ENCODE results near the gene MAP3K12. TPM values are rescaled to one million over a fixed set of nuclear protein-coding genes. Genes with fewer than 3 reads are reported as not detected.
"Not testable (repeated sequence)": the region's sequence is repeated elsewhere in the genome, so short reads cannot be mapped to it uniquely, and the experiment has no call there.

Gene MAP3K12
- total RNA-seq, 2 experiments from 2014 or later: 7.2 to 13.4 TPM

GRCh38 chr12:53443955-53444354 is 55.3 kb downstream of the MAP3K12 start:
- H3K9me2 ChIP-seq (ENCODE audit: insufficient read depth, low read length): no peaks in the 10 kb centered on the region
- no peak overlapping the region for H3K27ac ChIP-seq (ENCODE audit: low read depth, low read length, poor library complexity, severe bottlenecking)
- H3K79me2 ChIP-seq (ENCODE audit: insufficient read depth, low read depth, low read length): peaks cover 26% of the 10 kb centered on the region
- DNase-seq (ENCODE audit: low spot score): no peak
- intact Hi-C loops (cut with micrococcal nuclease; ENCODE audit: unreplicated experiment): no loop called here
- H3K36me3 ChIP-seq (ENCODE audit: insufficient read depth, low read length): peaks cover 54% of the 10 kb centered on the region
- peaks cover 23% of the 10 kb centered on the region for H3K4me1 ChIP-seq (ENCODE audit: insufficient read depth, low read length, poor library complexity, severe bottlenecking)
- ChIA-PET CTCF (ENCODE audit: unreplicated experiment) (no interaction called here), POLR2A (interaction anchor here (0.8 kb wide), 1 partner anchor 22 kb away, joined by 3 read pairs; no protein-coding TSS in a partner anchor)
- H3K4me2 ChIP-seq (ENCODE audit: low read length): peak overlapping the region; percentile 73
- no peak overlapping the region for H2AFZ ChIP-seq (ENCODE audit: low read length)
- BruUV-seq (replicated peaks): no TSS peak
- H4K20me1 ChIP-seq (ENCODE audit: insufficient read depth, low read length): no peaks in the 10 kb centered on the region
- no peaks in the 10 kb centered on the region for H3K9me3 ChIP-seq (ENCODE audit: low read length)
- H3K4me3 ChIP-seq (ENCODE audit: low read depth, low read length, poor library complexity, severe bottlenecking): no peak overlapping the region
- TF ChIP-seq CTCF (conservative IDR thresholded peaks at IDR 0.05; ENCODE audit: low read length) (no peak), EZH2phosphoT487 (IDR thresholded peaks at IDR 0.05; ENCODE audit: borderline replicate concordance, low read depth, low read length) (no peak)

- H4K20me1 ChIP-seq (ENCODE audit: insufficient read depth, low read length): no peaks in the 10 kb centered on the region
- TF ChIP-seq EZH2phosphoT487 (IDR thresholded peaks at IDR 0.05; ENCODE audit: borderline replicate concordance, low read depth, low read length) (no peak), CTCF (conservative IDR thresholded peaks at IDR 0.05; ENCODE audit: low read length) (no peak)
- peak within 1 kb of the TSS; percentile 65 for H3K27ac ChIP-seq (ENCODE audit: low read depth, low read length, poor library complexity, severe bottlenecking)
- H3K4me2 ChIP-seq (ENCODE audit: low read length): peak within 1 kb of the TSS; percentile 74
- H3K4me3 ChIP-seq (ENCODE audit: low read depth, low read length, poor library complexity, severe bottlenecking): peak within 1 kb of the TSS; percentile 99
- H3K9me3 ChIP-seq (ENCODE audit: low read length): no peaks in the 10 kb centered on the region
- ChIA-PET POLR2A (interaction anchor here (0.6 to 1.1 kb wide), 8 partner anchors 12 to 187 kb away, joined by 3 to 5 read pairs (median 3); partner anchors contain the start of genes AAAS and TARBP2), CTCF (ENCODE audit: unreplicated experiment) (interaction anchor here (0.7 kb wide), 2 partner anchors 19 to 117 kb away, joined by 3 to 4 read pairs; no protein-coding TSS in a partner anchor)
- no TSS peak for BruUV-seq (replicated peaks)
- H3K4me1 ChIP-seq (ENCODE audit: insufficient read depth, low read length, poor library complexity, severe bottlenecking): peaks cover 23% of the 10 kb centered on the region
- H3K36me3 ChIP-seq (ENCODE audit: insufficient read depth, low read length): peaks cover 31% of the 10 kb centered on the region
- H2AFZ ChIP-seq (ENCODE audit: low read length): peak within 1 kb of the TSS; percentile 86
- H3K9me2 ChIP-seq (ENCODE audit: insufficient read depth, low read length): no peaks in the 10 kb centered on the region
- peaks cover 26% of the 10 kb centered on the region for H3K79me2 ChIP-seq (ENCODE audit: insufficient read depth, low read depth, low read length)
- intact Hi-C loops (cut with micrococcal nuclease; ENCODE audit: unreplicated experiment): no loop called here
- DNase-seq (ENCODE audit: low spot score): peak; percentile 100
Measured at GRCh38 chr12:53441040-53441833, 58.0 kb downstream of the MAP3K12 start, which contains the start of gene PRR13. PRR13 (plus strand) TSS chr12:53441734; CDS start chr12:53442715, 981 bp downstream.

DNA sequence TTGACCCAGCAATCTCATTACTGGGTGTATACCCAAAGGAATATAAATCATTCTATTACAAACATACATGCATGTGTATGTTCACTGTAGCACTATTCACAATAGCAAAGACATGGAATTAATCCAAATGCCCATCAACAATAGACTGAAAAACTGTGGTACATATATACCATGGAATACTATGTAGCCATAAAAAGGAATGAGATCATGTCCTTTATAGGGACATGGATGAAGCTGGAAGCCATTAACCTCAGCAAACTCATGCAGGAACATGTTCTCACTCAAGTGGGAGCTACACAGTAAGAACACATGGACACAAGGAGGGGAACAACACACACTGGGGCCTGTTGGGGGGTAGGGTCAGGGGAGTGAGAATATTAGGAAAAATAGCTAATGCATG is 59.7 kb downstream of the MAP3K12 start:
- H3K27ac ChIP-seq (ENCODE audit: low read depth, low read length, poor library complexity, severe bottlenecking); BruUV-seq (replicated peaks); H3K4me3 ChIP-seq (ENCODE audit: low read depth, low read length, poor library complexity, severe bottlenecking); DNase-seq (ENCODE audit: low spot score); H3K9me2 ChIP-seq (ENCODE audit: insufficient read depth, low read length); H2AFZ ChIP-seq (ENCODE audit: low read length); intact Hi-C loops (cut with micrococcal nuclease; ENCODE audit: unreplicated experiment); H4K20me1 ChIP-seq (ENCODE audit: insufficient read depth, low read length); H3K9me3 ChIP-seq (ENCODE audit: low read length); H3K4me2 ChIP-seq (ENCODE audit: low read length): not testable (repeated sequence)
- POLR2A ChIA-PET: interaction anchor here (0.6 to 0.7 kb wide), 3 partner anchors 13 to 454 kb away, joined by 3 read pairs; no protein-coding TSS in a partner anchor
- H3K36me3 ChIP-seq (ENCODE audit: insufficient read depth, low read length): peaks cover 14% of the 10 kb centered on the region
- CTCF ChIA-PET (ENCODE audit: unreplicated experiment): interaction anchor here (0.6 kb wide), 1 partner anchor 83 kb away, joined by 6 read pairs; no protein-coding TSS in a partner anchor
- peaks cover 23% of the 10 kb centered on the region for H3K4me1 ChIP-seq (ENCODE audit: insufficient read depth, low read length, poor library complexity, severe bottlenecking)
- peaks cover 26% of the 10 kb centered on the region for H3K79me2 ChIP-seq (ENCODE audit: insufficient read depth, low read depth, low read length)

GRCh38 chr12:53435326-53435725 is 63.9 kb downstream of the MAP3K12 start:
- H3K4me1 ChIP-seq (ENCODE audit: insufficient read depth, low read length, poor library complexity, severe bottlenecking); H3K79me2 ChIP-seq (ENCODE audit: insufficient read depth, low read depth, low read length); H3K36me3 ChIP-seq (ENCODE audit: insufficient read depth, low read length); H3K9me2 ChIP-seq (ENCODE audit: insufficient read depth, low read length); intact Hi-C loops (cut with micrococcal nuclease; ENCODE audit: unreplicated experiment); H3K4me2 ChIP-seq (ENCODE audit: low read length); POLR2A ChIA-PET; H3K4me3 ChIP-seq (ENCODE audit: low read depth, low read length, poor library complexity, severe bottlenecking); DNase-seq (ENCODE audit: low spot score); BruUV-seq (replicated peaks); H3K27ac ChIP-seq (ENCODE audit: low read depth, low read length, poor library complexity, severe bottlenecking); H4K20me1 ChIP-seq (ENCODE audit: insufficient read depth, low read length); CTCF ChIA-PET (ENCODE audit: unreplicated experiment); H2AFZ ChIP-seq (ENCODE audit: low read length); H3K9me3 ChIP-seq (ENCODE audit: low read length): not testable (repeated sequence)
